IPS-18c (cell line): ENCODE results near the gene ADARB2.

ENCODE experiments used
- H3K4me3 ChIP-seq: 2 replicates; pipeline ENCODE4 v1.7.0; 2013; ENCODE audit warnings: low read depth, mild to moderate bottlenecking, low read length, moderate library complexity; ENCODE audit not compliant: insufficient read depth
- H3K9me3 ChIP-seq: one replicate; pipeline ENCODE4 v1.6.1; 2013; ENCODE audit warnings: mild to moderate bottlenecking, low read length, moderate library complexity; ENCODE audit not compliant: control insufficient read depth, insufficient read depth

Gene ADARB2

GRCh38 chr10:1187855-1188557, 549.3 kb downstream of the ADARB2 start:
- H3K9me3 ChIP-seq: no peaks in the 10 kb centered on the region
- no peak overlapping the region for H3K4me3 ChIP-seq

- H3K4me3 ChIP-seq: no peak overlapping the region
- H3K9me3 ChIP-seq: no peaks in the 10 kb centered on the region
Measured at GRCh38 chr10:1187151-1187854, 550.0 kb downstream of the ADARB2 start.

GRCh38 chr10:1186683-1186990, 550.7 kb downstream of the ADARB2 start:
- H3K9me3 ChIP-seq: no peaks in the 10 kb centered on the region

GRCh38 chr10:1185911-1186682, 551.2 kb downstream of the ADARB2 start:
- H3K9me3 ChIP-seq: no peaks in the 10 kb centered on the region
- no peak overlapping the region for H3K4me3 ChIP-seq

More at GRCh38 chr10:1186683-1186990, 550.7 kb downstream of the ADARB2 start:
- H3K4me3 ChIP-seq: no peak overlapping the region

- Histone ChIP-seq H3K4me3 (no peak overlapping the region), H3K9me3 (no peaks in the 10 kb centered on the region)
Measured at GRCh38 chr10:1184541-1185430, 552.5 kb downstream of the ADARB2 start.

- Histone ChIP-seq H3K4me3 (no peak overlapping the region), H3K9me3 (no peaks in the 10 kb centered on the region)
Measured at GRCh38 chr10:1183701-1184100, 553.6 kb downstream of the ADARB2 start.

GRCh38 chr10:1183033-1183396, 554.3 kb downstream of the ADARB2 start:
- H3K4me3 ChIP-seq: no peak overlapping the region
- H3K9me3 ChIP-seq: no peaks in the 10 kb centered on the region

- H3K9me3 ChIP-seq: no peaks in the 10 kb centered on the region
- H3K4me3 ChIP-seq: no peak overlapping the region
Measured at GRCh38 chr10:1182280-1183032, 554.9 kb downstream of the ADARB2 start.

GRCh38 chr10:1180836-1181235, 556.5 kb downstream of the ADARB2 start:
- no peaks in the 10 kb centered on the region for H3K9me3 ChIP-seq
- no peak overlapping the region for H3K4me3 ChIP-seq

- H3K9me3 ChIP-seq: no peaks in the 10 kb centered on the region
- H3K4me3 ChIP-seq: no peak overlapping the region
Measured at GRCh38 chr10:1180071-1180730, 557.1 kb downstream of the ADARB2 start.

GRCh38 chr10:1179346-1180070, 557.8 kb downstream of the ADARB2 start:
- Histone ChIP-seq H3K4me3 (no peak overlapping the region), H3K9me3 (no peaks in the 10 kb centered on the region)

- no peaks in the 10 kb centered on the region for H3K9me3 ChIP-seq
- no peak overlapping the region for H3K4me3 ChIP-seq
Measured at GRCh38 chr10:1178506-1178905, 558.8 kb downstream of the ADARB2 start.

GRCh38 chr10:1177936-1178335, 559.4 kb downstream of the ADARB2 start:
- Histone ChIP-seq H3K4me3 (no peak overlapping the region), H3K9me3 (no peaks in the 10 kb centered on the region)

- H3K9me3 ChIP-seq: no peaks in the 10 kb centered on the region
Measured at GRCh38 chr10:1175956-1176565, 561.3 kb downstream of the ADARB2 start.

GRCh38 chr10:1174022-1174421, 563.3 kb downstream of the ADARB2 start:
- no peaks in the 10 kb centered on the region for H3K9me3 ChIP-seq
- no peak overlapping the region for H3K4me3 ChIP-seq

More at GRCh38 chr10:1175956-1176565, 561.3 kb downstream of the ADARB2 start:
- H3K4me3 ChIP-seq: no peak overlapping the region
